Adrenal gland (tissue), 12 donors: ENCODE data around the gene TMUB2. TPM values are rescaled to one million over a fixed set of nuclear protein-coding genes. Genes with fewer than 3 reads are reported as not detected.

ENCODE experiments used
- DNase-seq, 7 donors: peaks; one replicate each; pipeline ENCODE4 v3.0.0-alpha.2; 2019 to 2020
- H3K27ac ChIP-seq, 5 donors: fragments of 200-600 bp; sonication (generic) in 4 of 5; 1 replicate in 3 of 5; 2 replicates in 2 of 5; pipeline versions ENCODE4 v1.5.1 to v1.8.0; 2016 to 2020; ENCODE audit warnings: mild to moderate bottlenecking in 1 of 5
- H3K27me3 ChIP-seq: fragments of 200-600 bp; 2 replicates; pipeline ENCODE4 v1.8.0; 2021
- H3K36me3 ChIP-seq, 2 donors: fragments of 200-600 bp; replicated peaks in 1 of 2; 1 replicate in 1 of 2; 2 replicates in 1 of 2; pipeline versions ENCODE4 v1.5.1 to v1.8.0; 2018 to 2022
- H3K4me1 ChIP-seq, 2 donors: fragments of 200-600 bp; replicated peaks in 1 of 2; 1 replicate in 1 of 2; 2 replicates in 1 of 2; pipeline versions ENCODE4 v1.5.1 to v1.8.0; 2018 to 2021
- H3K4me3 ChIP-seq, 4 donors: fragments of 200-600 bp; sonication (generic) in 3 of 4; one replicate each; pipeline ENCODE4 v1.5.1; 2016 to 2018
- H3K9me3 ChIP-seq, 3 donors: fragments of 200-600 bp; sonication (generic) in 1 of 3; replicated peaks in 1 of 3; 1 replicate in 2 of 3; 2 replicates in 1 of 3; pipeline versions ENCODE4 v1.5.1 to v1.8.0; 2016 to 2021
- POLR2A ChIP-seq, 2 donors: fragments of 450-650 bp; IDR thresholded peaks; one replicate each; pipeline ENCODE4 v1.6.1; 2017; ENCODE audit warnings: antibody characterized with exemption in 2 of 2, mild to moderate bottlenecking in 2 of 2, moderate library complexity in 1 of 2
- WGBS, 4 donors: extraction: QIAGEN DNeasy Blood & Tissue Kit in 2 of 4; methylation state at CpG; one replicate each; pipeline versions ENCODE4 v1.1.5 to v1.1.7; 2013 to 2017; 5-methylcytosine and 5-hydroxymethylcytosine counted together
- intact Hi-C, 2 donors: fragments of 100-400 bp; cut with DNase I; formaldehyde crosslinking; loops; one replicate each; pipeline versions ENCODE4 v1.14.1 to v1.15.0; 2022 to 2023
- polyA plus RNA-seq, 3 donors: library from polyadenylated mRNA; stranded (reverse); fragments of 200-250 nt in 2 of 3; fragments of 350-450 nt in 1 of 3; fragmentation: Illumina TruSeq in 1 of 3; extraction: RNeasy Lipid Tissue Mini Kit (QIAGEN cat#74804) in 1 of 3; gene quantifications; one replicate each; pipeline ENCODE4 v1.2.3, GENCODE V29; 2013 to 2014
- total RNA-seq, 9 donors: library from RNA; depleted of rRNA in 4 of 9; stranded (reverse); fragments of >200 nt in 4 of 9; fragments of 120-200 nt in 1 of 9; fragmentation: NEBNext Ultra II Directional in 1 of 9; extraction: Animal tissue kit (Norgen Biotek cat#: 25700) in 1 of 9; gene quantifications; one replicate each; pipeline versions ENCODE4 v1.1.0 to v1.2.4, GENCODE V29; 2013 to 2023
- TF ChIP-seq, protein P1 (sequence below), 6 experiments: fragments of 450-650 bp in 4 of 6; fragments of 200-600 bp in 2 of 6; sonication (generic) in 1 of 6; IDR thresholded peaks; 1 replicate in 5 of 6; 2 replicates in 1 of 6; pipeline versions ENCODE4 v1.5.1 to v1.8.0; 2016 to 2021; ENCODE audit warnings: antibody characterized with exemption in 6 of 6, mild to moderate bottlenecking in 2 of 6, moderate library complexity in 1 of 6
- donor health status: healthy with polysubstance abuse.
- donor health status: Bipolar disorder and iron deficiency.
- donor health status: DM: yes; HTN: yes; CAD: no.
- donor health status: DM: no; HTN: no; CAD: no.
- donor health status: DM: no; HTN: no; CAD: no.
- donor health status: DM: yes; HTN: yes; CAD: no.

The TMUB2 gene
- total and polyA plus RNA-seq, 12 donors: 21.8 to 89.3 (median 40.3) TPM

DNA sequence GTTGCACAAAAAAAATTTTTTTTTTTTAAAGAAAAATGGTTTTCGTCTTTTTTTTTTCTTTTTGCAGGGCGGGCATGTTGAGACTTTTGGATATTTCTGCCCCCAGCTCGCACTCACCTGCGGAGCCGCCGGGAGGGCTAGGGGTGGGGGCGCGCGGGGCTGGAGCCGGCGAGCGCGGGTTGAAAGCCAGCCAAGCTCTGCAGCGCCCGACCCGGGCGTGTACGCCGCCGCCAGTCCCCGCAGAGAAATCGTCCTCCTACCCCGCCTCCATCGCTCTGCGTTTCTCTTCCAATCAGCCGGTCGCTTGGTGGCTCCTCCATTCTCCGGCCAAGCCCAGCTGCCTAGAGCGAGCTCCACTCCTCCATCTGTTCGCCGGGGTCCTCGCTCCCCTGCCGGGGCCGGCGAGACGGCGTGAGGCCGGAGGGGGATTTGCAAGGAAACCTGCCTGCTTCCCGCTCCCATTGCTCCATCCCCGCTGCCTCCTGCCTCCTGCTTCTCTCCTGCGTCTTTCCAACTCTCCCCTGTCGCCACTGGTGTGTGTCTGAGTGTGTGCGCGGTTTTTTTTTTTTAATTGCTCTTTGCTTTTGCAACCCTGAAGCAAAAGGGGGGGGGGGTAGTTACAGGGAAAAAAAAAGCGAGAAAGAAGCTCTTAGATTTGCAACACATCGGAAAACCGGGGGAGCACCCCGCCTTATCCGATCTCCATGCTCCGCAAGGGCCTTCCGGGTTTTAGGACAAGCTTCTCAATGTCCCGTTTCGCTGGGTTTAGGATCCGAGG, 34.5 kb downstream of the TMUB2 start:
- peak overlapping the region in 3 of 4 donors; percentile 58 to 81 (median 60) for H3K4me3 ChIP-seq
- H3K4me1 ChIP-seq: peaks cover 20 to 41% of the 10 kb centered on the region in 2 donors
- intact Hi-C loops: no loop called here
- peak; percentile 81 to 92 (median 83) for DNase-seq
- H3K27ac ChIP-seq: peak overlapping the region; percentile 37 to 100 (median 99)
- no peaks in the 10 kb centered on the region for H3K27me3 ChIP-seq
- TF ChIP-seq, protein P1, sequence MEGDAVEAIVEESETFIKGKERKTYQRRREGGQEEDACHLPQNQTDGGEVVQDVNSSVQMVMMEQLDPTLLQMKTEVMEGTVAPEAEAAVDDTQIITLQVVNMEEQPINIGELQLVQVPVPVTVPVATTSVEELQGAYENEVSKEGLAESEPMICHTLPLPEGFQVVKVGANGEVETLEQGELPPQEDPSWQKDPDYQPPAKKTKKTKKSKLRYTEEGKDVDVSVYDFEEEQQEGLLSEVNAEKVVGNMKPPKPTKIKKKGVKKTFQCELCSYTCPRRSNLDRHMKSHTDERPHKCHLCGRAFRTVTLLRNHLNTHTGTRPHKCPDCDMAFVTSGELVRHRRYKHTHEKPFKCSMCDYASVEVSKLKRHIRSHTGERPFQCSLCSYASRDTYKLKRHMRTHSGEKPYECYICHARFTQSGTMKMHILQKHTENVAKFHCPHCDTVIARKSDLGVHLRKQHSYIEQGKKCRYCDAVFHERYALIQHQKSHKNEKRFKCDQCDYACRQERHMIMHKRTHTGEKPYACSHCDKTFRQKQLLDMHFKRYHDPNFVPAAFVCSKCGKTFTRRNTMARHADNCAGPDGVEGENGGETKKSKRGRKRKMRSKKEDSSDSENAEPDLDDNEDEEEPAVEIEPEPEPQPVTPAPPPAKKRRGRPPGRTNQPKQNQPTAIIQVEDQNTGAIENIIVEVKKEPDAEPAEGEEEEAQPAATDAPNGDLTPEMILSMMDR (IDR thresholded peaks at IDR 0.05): no peak
- TF ChIP-seq POLR2A (IDR thresholded peaks at IDR 0.05): peak; percentile 48 to 68
- peaks cover 0 to 2% of the 10 kb centered on the region in 2 donors for H3K36me3 ChIP-seq
- WGBS, 4 donors: 0 to 1% (median 1%) methylated on average over 49 to 54 of the region's 54 CpGs
- no peaks in the 10 kb centered on the region for H3K9me3 ChIP-seq

DNA sequence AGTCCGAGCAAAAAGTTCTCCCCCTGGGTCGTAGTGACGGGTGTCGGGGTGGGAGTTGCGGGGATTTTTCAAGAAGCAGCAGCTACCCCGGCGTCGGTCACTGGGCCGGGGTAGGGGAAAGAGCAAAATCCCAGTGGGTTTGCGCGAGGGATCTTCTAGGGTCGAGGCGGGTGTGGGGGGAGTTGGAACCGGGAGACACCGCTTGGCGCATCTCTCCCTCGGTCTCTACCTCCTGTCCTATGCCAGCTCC, 35.0 kb downstream of the TMUB2 start:
- TF ChIP-seq POLR2A (IDR thresholded peaks at IDR 0.05): no peak
- TF ChIP-seq, protein P1 (IDR thresholded peaks at IDR 0.05): no peak
- intact Hi-C loops: no loop called here
- DNase-seq: no peak
- peak overlapping the region; percentile 37 to 100 (median 99) for H3K27ac ChIP-seq
- peak overlapping the region in 3 of 4 donors; percentile 58 to 81 (median 60) for H3K4me3 ChIP-seq
- no peaks in the 10 kb centered on the region for H3K27me3 ChIP-seq
- peaks cover 20 to 39% of the 10 kb centered on the region in 2 donors for H3K4me1 ChIP-seq
- no peaks in the 10 kb centered on the region for H3K36me3 ChIP-seq
- WGBS, 4 donors: 0 to 2% (median 1%) methylated on average over 15 to 17 of the region's 17 CpGs
- no peaks in the 10 kb centered on the region for H3K9me3 ChIP-seq

DNA sequence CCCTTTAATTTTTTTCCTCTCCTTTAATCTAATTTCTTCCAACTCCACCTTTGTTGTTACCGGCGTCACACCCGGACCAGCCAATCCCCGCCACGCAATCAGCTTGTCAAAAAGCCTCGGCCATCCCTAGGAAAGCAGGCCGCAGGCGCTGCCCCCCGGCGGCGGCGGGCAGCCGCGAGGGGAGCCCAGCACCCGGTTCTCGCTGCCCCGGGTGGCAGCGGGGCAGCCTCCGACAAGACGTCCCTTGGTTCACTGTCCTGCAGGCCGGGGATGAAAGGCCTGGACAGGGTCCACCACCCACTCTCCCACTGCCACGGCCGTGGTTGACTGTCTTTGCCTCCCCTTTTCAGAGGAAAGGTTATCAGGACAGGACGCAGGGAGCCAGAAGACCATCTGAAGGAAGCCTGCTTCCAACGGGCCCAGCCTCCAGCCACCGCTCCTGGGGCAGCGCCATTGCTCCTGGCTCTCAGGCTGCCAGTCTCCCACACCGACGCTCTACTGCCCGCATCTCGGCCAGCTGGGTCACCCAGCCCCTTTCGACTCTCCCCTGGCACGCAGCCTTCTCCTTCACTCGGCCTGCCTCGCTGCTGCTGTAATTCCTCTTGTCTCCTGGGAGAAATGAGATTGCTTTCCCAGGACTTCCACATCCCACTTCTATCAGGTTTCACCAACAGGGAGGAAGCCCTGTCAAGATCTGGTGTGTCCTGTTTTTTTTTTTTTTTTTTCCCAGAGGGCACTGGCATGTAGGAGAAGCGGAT, 35.5 kb downstream of the TMUB2 start:
- peak overlapping the region; percentile 37 to 100 (median 99) for H3K27ac ChIP-seq
- H3K36me3 ChIP-seq: no peaks in the 10 kb centered on the region
- intact Hi-C loops: no loop called here
- TF ChIP-seq, protein P1 (IDR thresholded peaks at IDR 0.05): peak in 5 of 6 experiments; percentile 13 to 39 (median 31)
- peak; percentile 66 to 82 for TF ChIP-seq POLR2A (IDR thresholded peaks at IDR 0.05)
- no peaks in the 10 kb centered on the region for H3K9me3 ChIP-seq
- DNase-seq: peak; percentile 85 to 96 (median 89)
- WGBS, 4 donors: 1 to 2% (median 1%) methylated on average over 27 to 36 of the region's 36 CpGs
- peak overlapping the region in 3 of 4 donors; percentile 24 to 81 (median 58) for H3K4me3 ChIP-seq
- peaks cover 20 to 34% of the 10 kb centered on the region in 2 donors for H3K4me1 ChIP-seq
- no peaks in the 10 kb centered on the region for H3K27me3 ChIP-seq

DNA sequence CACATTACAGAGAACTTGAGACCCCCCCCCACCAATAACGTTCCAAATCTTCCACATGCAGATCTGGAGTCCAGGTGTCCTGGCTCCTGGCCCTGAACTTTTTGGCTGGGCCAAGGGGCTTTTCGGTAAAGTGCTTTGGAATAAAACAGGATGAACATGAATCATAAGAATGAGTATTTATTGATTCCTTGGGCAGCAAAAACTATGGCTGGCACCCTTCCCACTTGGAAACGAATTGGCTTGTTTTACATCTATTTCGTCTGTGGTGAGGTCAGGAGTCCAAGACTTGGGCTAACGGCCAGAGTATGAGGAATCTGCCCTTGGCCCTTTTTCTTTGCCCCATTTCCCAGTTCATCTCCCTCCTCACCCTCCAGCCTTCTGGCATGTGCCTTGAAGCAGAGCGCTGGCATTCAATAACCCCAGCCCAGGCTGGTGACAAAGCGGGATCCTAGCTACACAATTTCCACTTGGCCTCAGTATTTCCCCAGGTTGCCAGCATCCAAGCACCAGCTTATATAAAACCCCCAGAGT, 36.8 kb downstream of the TMUB2 start:
- no peaks in the 10 kb centered on the region for H3K9me3 ChIP-seq
- 24 to 29% (median 27%) methylated on average over 7 of the region's 7 CpGs for WGBS, 4 donors
- intact Hi-C loops: no loop called here
- no peaks in the 10 kb centered on the region for H3K36me3 ChIP-seq
- DNase-seq: peak; percentile 93 to 97 (median 96)
- no peaks in the 10 kb centered on the region for H3K27me3 ChIP-seq
- TF ChIP-seq, protein P1 (IDR thresholded peaks at IDR 0.05): no peak
- peak in 1 of 2 donors; percentile 19 for TF ChIP-seq POLR2A (IDR thresholded peaks at IDR 0.05)
- H3K27ac ChIP-seq: peak overlapping the region; percentile 37 to 100 (median 99)
- H3K4me3 ChIP-seq: no peak overlapping the region
- peaks cover 14 to 23% of the 10 kb centered on the region in 2 donors for H3K4me1 ChIP-seq
